Liver (tissue), 3 donors: ENCODE measurements around the gene HRC.
"Not testable (repeated sequence)": the region's sequence is repeated elsewhere in the genome, so short reads cannot be mapped to it uniquely, and the experiment has no call there.

Experiments
- GABPA ChIP-seq, 2 donors: IDR thresholded peaks in 1 of 2; conservative IDR thresholded peaks in 1 of 2; 2 replicates each; pipeline ENCODE4 v1.6.1; 2016; ENCODE audit warnings: antibody characterized with exemption in 2 of 2, mild to moderate bottlenecking in 1 of 2, moderate library complexity in 1 of 2
- JUND ChIP-seq, 2 donors: IDR thresholded peaks; 2 replicates each; pipeline ENCODE4 v1.6.1; 2016; ENCODE audit warnings: antibody characterized with exemption in 2 of 2
- RAD21 ChIP-seq, 2 donors: IDR thresholded peaks; 2 replicates each; pipeline ENCODE4 v1.6.1; 2016; ENCODE audit warnings: antibody characterized with exemption in 2 of 2, mild to moderate bottlenecking in 2 of 2
- SP1 ChIP-seq: IDR thresholded peaks from 2 replicates; pipeline ENCODE4 v1.6.1; 2018; ENCODE audit warnings: antibody characterized with exemption, mild to moderate bottlenecking
- TAF1 ChIP-seq: conservative IDR thresholded peaks from 2 replicates; pipeline ENCODE4 v1.6.1; 2016; ENCODE audit warnings: antibody characterized with exemption, mild to moderate bottlenecking
- YY1 ChIP-seq: IDR thresholded peaks from 2 replicates; pipeline ENCODE4 v1.6.1; 2016; ENCODE audit warnings: antibody characterized with exemption, mild to moderate bottlenecking
- TF ChIP-seq, protein P1 (sequence below): fragments of 150-350 bp; IDR thresholded peaks from 2 replicates; pipeline ENCODE4 v1.5.1; 2017; ENCODE audit warnings: improper control_type of control experiment, low read depth, low read length; ENCODE audit not compliant: missing input control
- TF ChIP-seq, protein P2 (sequence below): IDR thresholded peaks from 2 replicates; pipeline ENCODE4 v1.6.1; 2016; ENCODE audit warnings: antibody characterized with exemption
- TF ChIP-seq, protein P3 (sequence below): IDR thresholded peaks from 2 replicates; pipeline ENCODE4 v1.6.1; 2016; ENCODE audit warnings: antibody characterized with exemption
- TF ChIP-seq, protein P4 (sequence below): IDR thresholded peaks from 2 replicates; pipeline ENCODE4 v1.6.1; 2016; ENCODE audit warnings: antibody characterized with exemption, mild to moderate bottlenecking
- TF ChIP-seq, protein P5 (sequence below): IDR thresholded peaks from 2 replicates; pipeline ENCODE4 v1.6.1; 2016; ENCODE audit warnings: antibody characterized with exemption
- donor health status: healthy.
- donor health status: healthy.

DNA sequence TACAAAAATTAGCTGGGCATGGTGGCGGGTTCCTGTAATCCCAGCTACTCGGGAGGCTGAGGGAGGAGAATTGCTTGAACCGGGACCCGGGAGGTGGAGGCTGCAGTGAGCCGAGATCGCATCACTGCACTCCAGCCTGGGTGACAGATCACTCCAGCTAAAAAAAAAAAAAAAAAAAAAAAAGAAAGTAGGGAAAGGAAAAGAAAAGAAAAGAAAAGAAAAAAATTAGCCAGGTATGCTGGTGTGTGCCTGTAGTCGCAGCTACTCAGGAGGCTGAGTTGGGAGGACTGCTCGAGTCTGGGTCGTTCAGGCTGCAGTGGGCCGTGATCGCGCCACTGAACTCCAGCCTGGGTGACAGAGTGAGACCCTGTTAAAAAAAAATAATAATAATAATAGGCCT, 28.0 kb downstream of the HRC start:
- TF ChIP-seq, protein P1, sequence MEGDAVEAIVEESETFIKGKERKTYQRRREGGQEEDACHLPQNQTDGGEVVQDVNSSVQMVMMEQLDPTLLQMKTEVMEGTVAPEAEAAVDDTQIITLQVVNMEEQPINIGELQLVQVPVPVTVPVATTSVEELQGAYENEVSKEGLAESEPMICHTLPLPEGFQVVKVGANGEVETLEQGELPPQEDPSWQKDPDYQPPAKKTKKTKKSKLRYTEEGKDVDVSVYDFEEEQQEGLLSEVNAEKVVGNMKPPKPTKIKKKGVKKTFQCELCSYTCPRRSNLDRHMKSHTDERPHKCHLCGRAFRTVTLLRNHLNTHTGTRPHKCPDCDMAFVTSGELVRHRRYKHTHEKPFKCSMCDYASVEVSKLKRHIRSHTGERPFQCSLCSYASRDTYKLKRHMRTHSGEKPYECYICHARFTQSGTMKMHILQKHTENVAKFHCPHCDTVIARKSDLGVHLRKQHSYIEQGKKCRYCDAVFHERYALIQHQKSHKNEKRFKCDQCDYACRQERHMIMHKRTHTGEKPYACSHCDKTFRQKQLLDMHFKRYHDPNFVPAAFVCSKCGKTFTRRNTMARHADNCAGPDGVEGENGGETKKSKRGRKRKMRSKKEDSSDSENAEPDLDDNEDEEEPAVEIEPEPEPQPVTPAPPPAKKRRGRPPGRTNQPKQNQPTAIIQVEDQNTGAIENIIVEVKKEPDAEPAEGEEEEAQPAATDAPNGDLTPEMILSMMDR, result not testable (repeated sequence)
- TF ChIP-seq RAD21 (IDR thresholded peaks at IDR 0.05); SP1; GABPA (IDR thresholded peaks at IDR 0.05 in 1 of 2, conservative IDR thresholded peaks at IDR 0.05 in 1 of 2); JUND (IDR thresholded peaks at IDR 0.05); YY1; TAF1: not testable (repeated sequence)
- TF ChIP-seq, protein P2, sequence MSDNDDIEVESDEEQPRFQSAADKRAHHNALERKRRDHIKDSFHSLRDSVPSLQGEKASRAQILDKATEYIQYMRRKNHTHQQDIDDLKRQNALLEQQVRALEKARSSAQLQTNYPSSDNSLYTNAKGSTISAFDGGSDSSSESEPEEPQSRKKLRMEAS, result not testable (repeated sequence)
- TF ChIP-seq, protein P3, sequence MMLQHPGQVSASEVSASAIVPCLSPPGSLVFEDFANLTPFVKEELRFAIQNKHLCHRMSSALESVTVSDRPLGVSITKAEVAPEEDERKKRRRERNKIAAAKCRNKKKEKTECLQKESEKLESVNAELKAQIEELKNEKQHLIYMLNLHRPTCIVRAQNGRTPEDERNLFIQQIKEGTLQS, result not testable (repeated sequence)
- TF ChIP-seq, protein P4, sequence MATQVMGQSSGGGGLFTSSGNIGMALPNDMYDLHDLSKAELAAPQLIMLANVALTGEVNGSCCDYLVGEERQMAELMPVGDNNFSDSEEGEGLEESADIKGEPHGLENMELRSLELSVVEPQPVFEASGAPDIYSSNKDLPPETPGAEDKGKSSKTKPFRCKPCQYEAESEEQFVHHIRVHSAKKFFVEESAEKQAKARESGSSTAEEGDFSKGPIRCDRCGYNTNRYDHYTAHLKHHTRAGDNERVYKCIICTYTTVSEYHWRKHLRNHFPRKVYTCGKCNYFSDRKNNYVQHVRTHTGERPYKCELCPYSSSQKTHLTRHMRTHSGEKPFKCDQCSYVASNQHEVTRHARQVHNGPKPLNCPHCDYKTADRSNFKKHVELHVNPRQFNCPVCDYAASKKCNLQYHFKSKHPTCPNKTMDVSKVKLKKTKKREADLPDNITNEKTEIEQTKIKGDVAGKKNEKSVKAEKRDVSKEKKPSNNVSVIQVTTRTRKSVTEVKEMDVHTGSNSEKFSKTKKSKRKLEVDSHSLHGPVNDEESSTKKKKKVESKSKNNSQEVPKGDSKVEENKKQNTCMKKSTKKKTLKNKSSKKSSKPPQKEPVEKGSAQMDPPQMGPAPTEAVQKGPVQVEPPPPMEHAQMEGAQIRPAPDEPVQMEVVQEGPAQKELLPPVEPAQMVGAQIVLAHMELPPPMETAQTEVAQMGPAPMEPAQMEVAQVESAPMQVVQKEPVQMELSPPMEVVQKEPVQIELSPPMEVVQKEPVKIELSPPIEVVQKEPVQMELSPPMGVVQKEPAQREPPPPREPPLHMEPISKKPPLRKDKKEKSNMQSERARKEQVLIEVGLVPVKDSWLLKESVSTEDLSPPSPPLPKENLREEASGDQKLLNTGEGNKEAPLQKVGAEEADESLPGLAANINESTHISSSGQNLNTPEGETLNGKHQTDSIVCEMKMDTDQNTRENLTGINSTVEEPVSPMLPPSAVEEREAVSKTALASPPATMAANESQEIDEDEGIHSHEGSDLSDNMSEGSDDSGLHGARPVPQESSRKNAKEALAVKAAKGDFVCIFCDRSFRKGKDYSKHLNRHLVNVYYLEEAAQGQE, result not testable (repeated sequence)
- TF ChIP-seq, protein P5, sequence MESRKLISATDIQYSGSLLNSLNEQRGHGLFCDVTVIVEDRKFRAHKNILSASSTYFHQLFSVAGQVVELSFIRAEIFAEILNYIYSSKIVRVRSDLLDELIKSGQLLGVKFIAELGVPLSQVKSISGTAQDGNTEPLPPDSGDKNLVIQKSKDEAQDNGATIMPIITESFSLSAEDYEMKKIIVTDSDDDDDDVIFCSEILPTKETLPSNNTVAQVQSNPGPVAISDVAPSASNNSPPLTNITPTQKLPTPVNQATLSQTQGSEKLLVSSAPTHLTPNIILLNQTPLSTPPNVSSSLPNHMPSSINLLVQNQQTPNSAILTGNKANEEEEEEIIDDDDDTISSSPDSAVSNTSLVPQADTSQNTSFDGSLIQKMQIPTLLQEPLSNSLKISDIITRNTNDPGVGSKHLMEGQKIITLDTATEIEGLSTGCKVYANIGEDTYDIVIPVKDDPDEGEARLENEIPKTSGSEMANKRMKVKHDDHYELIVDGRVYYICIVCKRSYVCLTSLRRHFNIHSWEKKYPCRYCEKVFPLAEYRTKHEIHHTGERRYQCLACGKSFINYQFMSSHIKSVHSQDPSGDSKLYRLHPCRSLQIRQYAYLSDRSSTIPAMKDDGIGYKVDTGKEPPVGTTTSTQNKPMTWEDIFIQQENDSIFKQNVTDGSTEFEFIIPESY, result not testable (repeated sequence)
